Small intestine (tissue), 7 donors: ENCODE results near the gene DHX35. TPM values are rescaled to one million over a fixed set of nuclear protein-coding genes. Genes with fewer than 3 reads are reported as not detected.

Source experiments
- DNase-seq, 2 donors: peaks; one replicate each; pipeline versions ENCODE4 v3.0.0 to v3.0.0-alpha.2; 2013
- FAIRE-seq: peaks from 2 replicates; lab custom pipeline; 2012; peaks lifted over from hg19 to GRCh38; lab: Jason Lieb, UNC
- H3K27ac ChIP-seq, 3 donors: one replicate each; pipeline ENCODE4 v1.5.1; 2013; ENCODE audit warnings: low read length in 2 of 3, mild to moderate bottlenecking in 2 of 3, control low read depth in 1 of 3, inconsistent platforms in 1 of 3, low read depth in 1 of 3, moderate library complexity in 1 of 3
- H3K27me3 ChIP-seq, 3 donors: one replicate each; pipeline ENCODE4 v1.6.1; 2013; ENCODE audit warnings: low read length in 3 of 3, inconsistent platforms in 1 of 3; ENCODE audit not compliant: control insufficient read depth in 3 of 3, insufficient read depth in 3 of 3
- H3K36me3 ChIP-seq, 3 donors: one replicate each; pipeline ENCODE4 v1.6.1; 2013; ENCODE audit warnings: low read length in 3 of 3, inconsistent platforms in 1 of 3, low read depth in 1 of 3, mild to moderate bottlenecking in 1 of 3, moderate library complexity in 1 of 3; ENCODE audit not compliant: control insufficient read depth in 3 of 3, insufficient read depth in 2 of 3
- H3K4me1 ChIP-seq, 3 donors: one replicate each; pipeline ENCODE4 v1.6.1; 2013; ENCODE audit warnings: low read length in 2 of 3, inconsistent platforms in 1 of 3, low read depth in 1 of 3, mild to moderate bottlenecking in 1 of 3, moderate library complexity in 1 of 3; ENCODE audit not compliant: control insufficient read depth in 3 of 3, insufficient read depth in 2 of 3
- H3K4me3 ChIP-seq, 3 donors: one replicate each; pipeline ENCODE4 v1.5.1; 2013; ENCODE audit warnings: low read length in 3 of 3, control low read depth in 1 of 3, inconsistent platforms in 1 of 3, low read depth in 1 of 3, mild to moderate bottlenecking in 1 of 3, moderate library complexity in 1 of 3
- H3K9me3 ChIP-seq, 2 donors: one replicate each; pipeline ENCODE4 v1.6.1; 2013; ENCODE audit warnings: low read depth in 1 of 2, low read length in 1 of 2; ENCODE audit not compliant: control insufficient read depth in 2 of 2, insufficient read depth in 1 of 2
- WGBS, 3 donors: extraction: QIAGEN DNeasy Blood & Tissue Kit; methylation state at CpG; one replicate each; pipeline ENCODE4 v1.1.7; 2013; 5-methylcytosine and 5-hydroxymethylcytosine counted together
- polyA plus RNA-seq, 4 donors: library from polyadenylated mRNA; stranded (reverse) in 3 of 4; unstranded in 1 of 4; fragments of 200-250 nt in 3 of 4; fragments of 120-200 nt in 1 of 4; gene quantifications; one replicate each; pipeline versions ENCODE4 v1.2.1 to v1.2.3, GENCODE V29; 2013
- donor health status: healthy with polysubstance abuse.
- donor health status: control.
- donor health status: control.
- donor health status: Bipolar disorder and iron deficiency.
- donor health status: healthy.

DHX35 gene
- polyA plus RNA-seq, 4 donors, result 6.5 to 10.8 (median 8.5) TPM

- H3K27ac ChIP-seq, result peak overlapping the region in 1 of 3 donors; percentile 15
- WGBS, 3 donors, result 1 to 2% (median 1%) methylated on average over 59 to 69 of the region's 69 CpGs
- H3K27me3 ChIP-seq, result peaks cover 0 to 5% (median 0%) of the 10 kb centered on the region in 3 donors
- H3K9me3 ChIP-seq, result no peaks in the 10 kb centered on the region
- no peaks in the 10 kb centered on the region for H3K4me1 ChIP-seq
- FAIRE-seq (no peak), DNase-seq (peak; percentile 72 to 88)
- peak overlapping the region; percentile 37 to 66 (median 61) for H3K4me3 ChIP-seq
- H3K36me3 ChIP-seq, result no peaks in the 10 kb centered on the region
Observed at GRCh38 chr20:39049684-39050554, 87.8 kb downstream of the DHX35 start.

DNA sequence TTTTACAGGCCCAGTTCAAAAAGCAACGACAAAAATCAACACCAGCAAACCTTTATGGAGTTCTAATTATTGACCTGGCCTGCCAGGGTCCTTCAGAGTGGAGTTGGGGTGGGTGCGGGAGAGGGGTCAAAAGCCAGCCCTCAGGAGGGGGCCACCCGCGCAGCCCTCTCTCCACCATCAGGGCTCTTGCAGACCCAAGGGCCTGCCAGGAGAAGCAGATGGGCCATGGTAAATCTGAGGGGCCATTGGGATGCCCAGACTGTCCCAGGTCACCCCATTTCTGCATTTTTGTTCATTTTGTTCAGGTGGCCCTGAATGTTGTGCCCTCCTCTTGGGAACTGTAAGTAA, 88.4 kb downstream of the DHX35 start:
- Histone ChIP-seq H3K9me3 (no peaks in the 10 kb centered on the region), H3K27ac (no peak overlapping the region), H3K36me3 (no peaks in the 10 kb centered on the region), H3K4me3 (peak overlapping the region in 1 of 3 donors; percentile 61), H3K27me3 (peaks cover 0 to 5% (median 0%) of the 10 kb centered on the region in 3 donors), H3K4me1 (no peaks in the 10 kb centered on the region)
- 35 to 55% (median 54%) methylated on average over 4 of the region's 4 CpGs for WGBS, 3 donors
- no peak for DNase-seq
- FAIRE-seq, result no peak

GRCh38 chr20:39052676-39053075, 90.5 kb downstream of the DHX35 start:
- Histone ChIP-seq H3K9me3 (no peaks in the 10 kb centered on the region), H3K4me1 (no peaks in the 10 kb centered on the region), H3K36me3 (no peaks in the 10 kb centered on the region), H3K27me3 (peaks cover 0 to 5% (median 0%) of the 10 kb centered on the region in 3 donors), H3K27ac (no peak overlapping the region), H3K4me3 (no peak overlapping the region)
- FAIRE-seq, result no peak
- 89 to 96% (median 92%) methylated on average over 8 of the region's 8 CpGs for WGBS, 3 donors
- DNase-seq, result no peak

GRCh38 chr20:39057143-39057542, 95.0 kb downstream of the DHX35 start:
- no peak for FAIRE-seq
- H3K9me3 ChIP-seq, result no peaks in the 10 kb centered on the region

DNA sequence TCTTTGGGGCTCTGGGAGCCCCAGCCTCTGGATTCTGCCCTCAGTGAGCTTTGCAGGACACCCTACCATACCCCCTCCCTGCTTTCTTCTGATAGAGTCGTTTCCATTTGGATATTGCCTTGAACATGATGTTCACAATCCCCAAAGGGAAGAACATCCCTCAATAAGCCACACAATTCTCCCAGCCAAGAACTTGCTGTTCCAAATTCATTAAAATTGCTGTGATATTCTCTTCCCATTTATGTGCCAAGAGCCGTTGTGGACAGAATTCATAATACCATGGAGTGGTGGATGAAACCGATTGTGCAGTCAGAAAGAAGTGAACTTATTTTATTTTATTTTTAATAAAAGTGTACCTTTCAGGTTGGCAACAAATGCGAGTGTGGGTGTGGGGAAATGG, 95.8 kb downstream of the DHX35 start:
- no peak overlapping the region for H3K27ac ChIP-seq
- FAIRE-seq (no peak), DNase-seq (no peak)
- 80 to 82% (median 81%) methylated on average over 4 of the region's 4 CpGs for WGBS, 3 donors
- H3K4me1 ChIP-seq, result no peaks in the 10 kb centered on the region
- no peaks in the 10 kb centered on the region for H3K9me3 ChIP-seq
- no peaks in the 10 kb centered on the region for H3K36me3 ChIP-seq
- no peaks in the 10 kb centered on the region for H3K27me3 ChIP-seq
- no peak overlapping the region for H3K4me3 ChIP-seq

More at GRCh38 chr20:39057143-39057542, 95.0 kb downstream of the DHX35 start:
- Histone ChIP-seq H3K36me3 (no peaks in the 10 kb centered on the region), H3K27ac (no peak overlapping the region), H3K27me3 (peaks cover 0 to under 1% (median 0%) of the 10 kb centered on the region in 3 donors), H3K4me3 (no peak overlapping the region), H3K4me1 (no peaks in the 10 kb centered on the region)
- WGBS, 3 donors, result 63 to 80% (median 69%) methylated on average over 7 of the region's 7 CpGs
- DNase-seq, result no peak

DNA sequence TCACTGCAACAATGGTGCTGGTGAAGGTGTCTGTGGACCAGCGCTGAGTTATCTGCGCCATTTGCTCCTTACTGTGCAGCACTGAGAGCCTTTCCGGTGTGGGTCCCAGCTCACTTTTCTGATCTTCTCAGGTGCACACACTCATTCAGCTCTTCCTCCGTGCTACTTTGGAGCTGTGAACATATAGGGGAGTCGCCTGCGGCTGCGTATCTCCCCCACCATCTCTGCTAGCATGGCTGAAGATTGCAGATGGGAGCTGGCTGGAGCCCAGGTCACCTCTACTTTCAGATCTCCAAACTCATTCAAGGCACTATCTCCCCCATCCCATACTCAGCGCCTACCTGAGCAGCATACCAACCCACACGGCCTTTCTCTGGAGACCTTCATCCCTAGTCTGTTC, 96.9 kb downstream of the DHX35 start:
- H3K27ac ChIP-seq, result no peak overlapping the region
- H3K27me3 ChIP-seq, result no peaks in the 10 kb centered on the region
- H3K4me1 ChIP-seq, result no peaks in the 10 kb centered on the region
- H3K9me3 ChIP-seq, result no peaks in the 10 kb centered on the region
- no peaks in the 10 kb centered on the region for H3K36me3 ChIP-seq
- H3K4me3 ChIP-seq, result no peak overlapping the region
- FAIRE-seq, result no peak
- WGBS, 3 donors, result 85 to 90% (median 89%) methylated on average over 9 of the region's 9 CpGs
- no peak for DNase-seq

DNA sequence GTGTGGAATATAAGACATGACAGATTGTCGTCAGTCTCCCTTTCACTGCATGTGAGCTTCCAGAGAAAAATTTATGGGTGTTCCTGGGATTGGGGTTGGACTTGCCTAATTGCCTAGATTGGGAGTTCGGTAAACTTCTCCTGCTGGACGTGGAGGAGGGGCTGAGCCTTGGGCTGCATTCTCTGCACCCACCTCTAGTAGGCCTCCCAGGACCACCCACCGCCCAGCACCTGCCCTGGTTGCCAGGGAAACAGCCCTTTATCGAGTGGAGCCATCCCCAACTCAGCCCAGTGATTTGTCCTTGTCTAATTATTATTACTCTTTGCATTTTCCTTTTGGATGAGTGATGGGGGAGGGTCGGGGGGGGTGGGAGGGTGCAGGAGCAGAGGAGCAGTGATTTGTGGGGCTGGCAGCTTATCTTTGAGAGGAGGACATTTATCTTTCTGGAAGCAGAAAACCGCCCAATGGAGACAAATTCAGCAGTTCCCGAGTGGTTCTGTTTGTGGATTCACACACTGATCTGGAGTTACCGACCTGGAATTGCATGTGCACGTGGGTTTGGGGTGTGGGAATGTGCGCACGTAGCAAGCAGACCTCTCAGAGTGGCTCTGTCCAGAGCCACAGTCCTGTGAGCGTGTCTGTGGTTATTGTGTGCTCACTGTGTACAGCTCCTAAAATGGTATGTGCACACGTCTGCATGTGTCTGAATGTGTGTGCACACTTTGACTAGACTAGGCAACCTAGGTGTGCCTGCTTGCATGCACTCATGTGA, 104.5 kb downstream of the DHX35 start:
- Histone ChIP-seq H3K36me3 (no peaks in the 10 kb centered on the region), H3K9me3 (no peaks in the 10 kb centered on the region), H3K4me1 (no peaks in the 10 kb centered on the region), H3K4me3 (no peak overlapping the region), H3K27me3 (peaks cover 0 to 4% (median 0%) of the 10 kb centered on the region in 3 donors), H3K27ac (no peak overlapping the region)
- WGBS, 3 donors, result 42 to 47% (median 45%) methylated on average over 14 of the region's 14 CpGs
- FAIRE-seq (no peak), DNase-seq (no peak)

- no peak overlapping the region for H3K27ac ChIP-seq
- H3K4me3 ChIP-seq, result no peak overlapping the region
- no peaks in the 10 kb centered on the region for H3K36me3 ChIP-seq
- H3K27me3 ChIP-seq, result peaks cover 0 to 4% (median 0%) of the 10 kb centered on the region in 3 donors
- H3K9me3 ChIP-seq, result no peaks in the 10 kb centered on the region
- WGBS, 3 donors, result 74 to 84% (median 75%) methylated on average over 5 of the region's 5 CpGs
- no peak for FAIRE-seq
- DNase-seq, result no peak
- no peaks in the 10 kb centered on the region for H3K4me1 ChIP-seq
Observed at GRCh38 chr20:39067526-39068216, 105.5 kb downstream of the DHX35 start.
